ENCODE results near the gene ZBTB16.

The ZBTB16 gene

GRCh38 chr11:114138411-114138810 lies 78.9 kb downstream of the ZBTB16 start:
- FAIRE-seq (no peak), DNase-seq (ENCODE audit: insufficient read length, low spot score) (no peak)
- TF ChIP-seq, protein P1, sequence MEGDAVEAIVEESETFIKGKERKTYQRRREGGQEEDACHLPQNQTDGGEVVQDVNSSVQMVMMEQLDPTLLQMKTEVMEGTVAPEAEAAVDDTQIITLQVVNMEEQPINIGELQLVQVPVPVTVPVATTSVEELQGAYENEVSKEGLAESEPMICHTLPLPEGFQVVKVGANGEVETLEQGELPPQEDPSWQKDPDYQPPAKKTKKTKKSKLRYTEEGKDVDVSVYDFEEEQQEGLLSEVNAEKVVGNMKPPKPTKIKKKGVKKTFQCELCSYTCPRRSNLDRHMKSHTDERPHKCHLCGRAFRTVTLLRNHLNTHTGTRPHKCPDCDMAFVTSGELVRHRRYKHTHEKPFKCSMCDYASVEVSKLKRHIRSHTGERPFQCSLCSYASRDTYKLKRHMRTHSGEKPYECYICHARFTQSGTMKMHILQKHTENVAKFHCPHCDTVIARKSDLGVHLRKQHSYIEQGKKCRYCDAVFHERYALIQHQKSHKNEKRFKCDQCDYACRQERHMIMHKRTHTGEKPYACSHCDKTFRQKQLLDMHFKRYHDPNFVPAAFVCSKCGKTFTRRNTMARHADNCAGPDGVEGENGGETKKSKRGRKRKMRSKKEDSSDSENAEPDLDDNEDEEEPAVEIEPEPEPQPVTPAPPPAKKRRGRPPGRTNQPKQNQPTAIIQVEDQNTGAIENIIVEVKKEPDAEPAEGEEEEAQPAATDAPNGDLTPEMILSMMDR (IDR thresholded peaks at IDR 0.05; ENCODE audit: insufficient read depth, missing control alignments), result no peak

DNA sequence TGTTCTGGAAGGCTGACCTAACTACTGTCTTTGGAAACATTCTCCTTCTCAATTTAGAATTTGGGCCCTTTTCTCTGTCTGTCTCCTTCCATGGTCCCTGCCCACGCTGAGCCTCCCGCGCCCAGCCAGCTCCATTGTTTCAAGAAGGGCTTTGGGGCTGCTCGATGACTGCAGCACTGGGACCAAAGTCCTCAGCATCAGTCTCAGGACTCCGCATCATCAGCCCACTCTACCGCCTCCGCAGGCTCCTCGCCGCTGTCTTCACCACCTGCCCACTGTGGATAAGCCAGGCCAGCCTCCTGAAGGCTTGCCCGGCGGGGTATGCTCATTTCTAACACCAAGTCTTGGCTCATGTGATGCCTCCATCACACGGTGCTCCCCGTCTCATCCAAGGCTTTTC lies 81.3 kb downstream of the ZBTB16 start:
- TF ChIP-seq, protein P1 (IDR thresholded peaks at IDR 0.05; ENCODE audit: insufficient read depth, missing control alignments), result no peak
- FAIRE-seq, result no peak
- DNase-seq (ENCODE audit: insufficient read length, low spot score), result no peak

- no peak for DNase-seq (ENCODE audit: insufficient read length, low spot score)
- TF ChIP-seq, protein P1 (IDR thresholded peaks at IDR 0.05; ENCODE audit: insufficient read depth, missing control alignments), result no peak
- FAIRE-seq, result no peak
Observed at GRCh38 chr11:114141863-114142580, 82.5 kb downstream of the ZBTB16 start.

DNA sequence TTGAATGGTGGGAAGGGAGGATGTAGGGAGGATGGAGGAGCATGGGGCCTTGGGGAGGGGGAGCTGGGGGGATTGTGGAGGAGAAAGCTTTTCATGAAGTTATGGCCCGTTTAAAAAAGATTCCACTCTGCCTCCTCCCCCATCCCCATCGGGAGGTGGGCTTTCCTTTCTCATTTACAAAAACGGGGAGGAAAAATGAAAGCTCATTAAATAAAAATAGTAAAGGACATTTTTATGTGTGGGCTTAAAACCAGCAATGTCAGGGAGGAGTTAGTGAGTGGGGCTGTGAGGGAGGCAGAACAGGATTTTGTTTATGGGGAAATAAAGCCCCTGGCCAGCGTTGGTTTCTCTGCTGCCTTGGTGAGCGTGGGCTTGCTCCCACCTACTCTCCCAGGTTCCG lies 83.2 kb downstream of the ZBTB16 start:
- TF ChIP-seq, protein P1 (IDR thresholded peaks at IDR 0.05; ENCODE audit: insufficient read depth, missing control alignments), result no peak
- no peak for FAIRE-seq
- DNase-seq (ENCODE audit: insufficient read length, low spot score), result no peak

- DNase-seq (ENCODE audit: insufficient read length, low spot score) (no peak), FAIRE-seq (no peak)
- TF ChIP-seq, protein P1 (IDR thresholded peaks at IDR 0.05; ENCODE audit: insufficient read depth, missing control alignments), result no peak
Observed at GRCh38 chr11:114145166-114145775, 85.8 kb downstream of the ZBTB16 start.

GRCh38 chr11:114147375-114148012 lies 88.0 kb downstream of the ZBTB16 start:
- TF ChIP-seq, protein P1 (IDR thresholded peaks at IDR 0.05; ENCODE audit: insufficient read depth, missing control alignments), result no peak
- no peak for FAIRE-seq
- no peak for DNase-seq (ENCODE audit: insufficient read length, low spot score)

- no peak for DNase-seq (ENCODE audit: insufficient read length, low spot score)
- TF ChIP-seq, protein P1 (IDR thresholded peaks at IDR 0.05; ENCODE audit: insufficient read depth, missing control alignments), result no peak
- FAIRE-seq, result no peak
Observed at GRCh38 chr11:114148013-114148382, 88.5 kb downstream of the ZBTB16 start.

All from D721Med (cell line).